Measurements from ENCODE around the gene GALNS. TPM values are rescaled to one million over a fixed set of nuclear protein-coding genes. Genes with fewer than 3 reads are reported as not detected.

GALNS gene
- total and polyA plus RNA-seq, 2 of the 8 experiments (the other 6 are each of a cell fraction or from before 2014, with no cell fraction given) = 8.9 to 17.8 TPM

DNA sequence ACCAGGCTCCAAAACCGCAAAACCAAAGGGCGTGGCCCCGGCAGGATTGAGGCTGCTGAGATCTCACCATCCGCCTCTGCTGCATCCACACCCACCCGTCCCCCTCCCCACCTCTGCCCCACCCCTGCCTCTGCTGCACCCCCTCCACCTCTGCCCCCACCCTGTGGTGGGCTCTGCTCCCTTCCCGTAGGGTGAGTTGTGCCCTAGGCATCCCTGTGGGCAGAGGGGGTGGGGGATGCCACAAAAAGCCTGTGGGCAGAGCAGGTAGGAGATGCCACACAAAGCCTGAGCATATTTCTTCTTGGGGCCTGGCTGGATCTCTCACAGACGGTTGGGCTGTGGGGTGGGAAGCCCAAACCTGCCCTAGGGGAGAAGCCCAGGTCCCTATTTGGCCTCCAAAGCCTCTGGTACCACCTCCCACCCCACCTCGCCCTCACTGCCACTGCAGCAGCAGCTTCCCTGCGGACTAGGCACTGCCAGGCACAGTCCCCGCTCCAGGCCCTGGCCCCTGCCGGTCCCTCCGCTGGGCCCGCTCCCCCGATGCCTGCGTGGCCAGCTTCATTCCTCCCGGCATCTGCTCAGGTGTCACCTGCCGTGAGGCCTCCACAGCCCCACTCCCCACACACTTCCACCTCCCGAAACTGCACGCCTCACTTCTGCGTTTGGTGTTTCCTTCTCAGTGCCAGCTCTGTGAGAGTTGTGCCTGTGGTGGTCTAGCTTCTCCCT, 21.0 kb upstream of the GALNS start:
- no peak overlapping the region for H3K14ac ChIP-seq (ENCODE audit: insufficient read length)
- no peak overlapping the region; the same call in 1 of the 2 replicates for H4K8ac ChIP-seq (ENCODE audit: extremely low read depth, insufficient read depth, low read length)
- 90% methylated on average over 17 of the region's 20 CpGs; no CpG with 5 or more reads in 1 of the 2 experiments for WGBS, 2 experiments (ENCODE audit: extremely low coverage in 1 of 2, insufficient coverage in 1 of 2, insufficient read length in 1 of 2, insufficient replicate concordance in 2 of 2, low coverage in 1 of 2, low lambda C conversion rate in 2 of 2, missing lambda C conversion rate in 1 of 2)
- no peak overlapping the region for H3K56ac ChIP-seq (replicated peaks; ENCODE audit: insufficient read length, low read depth, low read length)
- H2BK20ac ChIP-seq (ENCODE audit: low read length) = no peak overlapping the region
- H3K27ac ChIP-seq (ENCODE audit: low read depth, low read length) = no peak overlapping the region
- H4K20me1 ChIP-seq (replicated peaks in 1 of 2; ENCODE audit: control insufficient read depth in 1 of 2, insufficient read depth in 2 of 2, low read length in 2 of 2) = peaks cover 0 to 4% of the 10 kb centered on the region in 2 experiments
- H3K23me2 ChIP-seq (ENCODE audit: low read depth, low read length) = no peaks in the 10 kb centered on the region; the same call in 1 of the 2 replicates
- ChIA-PET CTCF (ENCODE audit: partially characterized antibody) (interaction anchor here (1.5 to 4.4 kb wide), 5 partner anchors 8 to 290 kb away, joined by 4 to 15 read pairs (median 7); no protein-coding TSS in a partner anchor), POLR2A (ENCODE audit: partially characterized antibody) (no interaction called here)
- H2BK120ac ChIP-seq (replicated peaks; ENCODE audit: low read depth, low read length) = no peak overlapping the region
- H3K36me3 ChIP-seq (ENCODE audit: control insufficient read depth in 2 of 4, insufficient read depth in 4 of 4, low read length in 3 of 4) = no peaks in the 10 kb centered on the region
- H3K79me2 ChIP-seq (ENCODE audit: control insufficient read depth in 1 of 2, insufficient read depth in 2 of 2, low read length in 2 of 2) = no peaks in the 10 kb centered on the region
- H3K9me3 ChIP-seq (ENCODE audit: insufficient read depth in 2 of 2, low read depth in 1 of 2, low read length in 1 of 2) = no peaks in the 10 kb centered on the region; a peak in 1 of 4 replicates
- no peak overlapping the region for H2BK5ac ChIP-seq (ENCODE audit: low read depth, low read length)
- H4K91ac ChIP-seq (replicated peaks; ENCODE audit: insufficient read length, low read length) = no peak overlapping the region
- no peak overlapping the region for H2BK15ac ChIP-seq (ENCODE audit: low read length)
- no peak overlapping the region for H4K5ac ChIP-seq (ENCODE audit: insufficient read length, low read depth, low read length)
- H3K18ac ChIP-seq (ENCODE audit: extremely low read depth, low read length) = no peak overlapping the region
- peaks cover 0 to 7% (median 1%) of the 10 kb centered on the region in 4 experiments; a peak in 2 of 7 replicates for H3K27me3 ChIP-seq (replicated peaks in 1 of 4; ENCODE audit: control insufficient read depth in 3 of 4, extremely low read depth in 1 of 4, insufficient read depth in 3 of 4, low read length in 3 of 4)
- no peak overlapping the region for H2AFZ ChIP-seq (ENCODE audit: low read length)
- H3K9ac ChIP-seq (replicated peaks in 1 of 4; ENCODE audit: extremely low read depth in 1 of 4, low read depth in 3 of 4, low read length in 3 of 4) = no peak overlapping the region
- H2BK12ac ChIP-seq (ENCODE audit: low read depth, low read length) = no peak overlapping the region
- H3K4me2 ChIP-seq (ENCODE audit: insufficient read depth in 1 of 2, low read depth in 2 of 2, low read length in 2 of 2) = no peak overlapping the region
- H3K4ac ChIP-seq (replicated peaks; ENCODE audit: insufficient read length, low read depth, low read length) = no peak overlapping the region
- FAIRE-seq = no peak
- no peaks in the 10 kb centered on the region; the same call in 1 of the 2 replicates for H3K79me1 ChIP-seq (ENCODE audit: low read depth, low read length)
- no peak for TF ChIP-seq TBP (IDR thresholded peaks at IDR 0.05; ENCODE audit: low read depth, low read length)
- TF ChIP-seq, protein P1, sequence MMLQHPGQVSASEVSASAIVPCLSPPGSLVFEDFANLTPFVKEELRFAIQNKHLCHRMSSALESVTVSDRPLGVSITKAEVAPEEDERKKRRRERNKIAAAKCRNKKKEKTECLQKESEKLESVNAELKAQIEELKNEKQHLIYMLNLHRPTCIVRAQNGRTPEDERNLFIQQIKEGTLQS (IDR thresholded peaks at IDR 0.05; ENCODE audit: insufficient read depth, low read depth, low read length) = no peak
- no peak for TF ChIP-seq GTF2F1 (IDR thresholded peaks at IDR 0.05; ENCODE audit: borderline replicate concordance, low read depth, low read length)
- TF ChIP-seq TCF12 (IDR thresholded peaks at IDR 0.05; ENCODE audit: low read depth, low read length) = no peak
- TF ChIP-seq, protein P2, sequence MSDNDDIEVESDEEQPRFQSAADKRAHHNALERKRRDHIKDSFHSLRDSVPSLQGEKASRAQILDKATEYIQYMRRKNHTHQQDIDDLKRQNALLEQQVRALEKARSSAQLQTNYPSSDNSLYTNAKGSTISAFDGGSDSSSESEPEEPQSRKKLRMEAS (IDR thresholded peaks at IDR 0.05) = no peak
- TF ChIP-seq SIX5 (IDR thresholded peaks at IDR 0.05; ENCODE audit: low read depth, low read length) = no peak
- no peak for TF ChIP-seq POLR2AphosphoS5 (IDR thresholded peaks at IDR 0.05; ENCODE audit: low read depth, low read length)
- TF ChIP-seq JUN (IDR thresholded peaks at IDR 0.05; ENCODE audit: low read depth, low read length) = no peak
- no peak for DNase-seq (ENCODE audit: low read depth in 1 of 2, low spot score in 2 of 2)
- H3K4me3 ChIP-seq (ENCODE audit: extremely low read depth in 1 of 4, insufficient read depth in 2 of 4, low read depth in 3 of 4, low read length in 4 of 4) = no peak overlapping the region
- no peak overlapping the region for H3K23ac ChIP-seq (ENCODE audit: insufficient read length)
- peaks cover 0 to 9% (median 4%) of the 10 kb centered on the region in 4 experiments; a peak in 4 of 7 replicates for H3K4me1 ChIP-seq (replicated peaks in 1 of 4; ENCODE audit: control insufficient read depth in 3 of 4, insufficient read depth in 4 of 4, low read length in 3 of 4)
- no peak overlapping the region for H2AK5ac ChIP-seq (ENCODE audit: low read depth, low read length)
